A549 (cell line): ENCODE results near the gene SLC38A10. TPM values are rescaled to one million over a fixed set of nuclear protein-coding genes. Genes with fewer than 3 reads are reported as not detected.
A peak's percentile ranks its signal among the peaks of the same experiment; 100 is the strongest.

Experiments
- ATAC-seq, 2 experiments: fragments of 200-7000 bp in 1 of 2; fragments of >200 bp in 1 of 2; cut with Nextera tagmentation in 1 of 2; cut with Tn5 transposase in 1 of 2; 3 replicates each; pipeline versions ENCODE4 v1.8.0 to v1.9.1; 2018 to 2020; ENCODE audit warnings: mild to moderate bottlenecking in 1 of 2, moderate library complexity in 1 of 2
- CTCF ChIA-PET: fragments of 300-600 bp; sonication (Branson Sonifier 250); formaldehyde crosslinking; extraction: SDS; loops from one replicate; lab custom pipeline; 2021; ENCODE audit warnings: antibody characterized with exemption, inconsistent platforms; lab: Yijun Ruan, JAX
- POLR2A ChIA-PET: fragments of 350-600 bp; formaldehyde crosslinking; extraction: SDS; loops from one replicate; lab custom pipeline; 2021; ENCODE audit warnings: antibody characterized with exemption, inconsistent platforms; lab: Yijun Ruan, JAX
- DNase-seq, 2 experiments: peaks; one replicate each; pipeline versions ENCODE4 v3.0.0 to v3.0.0-alpha.2; 2011 to 2016; ENCODE audit warnings: low read depth in 1 of 2, low spot score in 1 of 2
- FAIRE-seq: peaks from 2 replicates; lab custom pipeline; 2011; peaks lifted over from hg19 to GRCh38; lab: Jason Lieb, UNC
- H3K27ac ChIP-seq, 2 experiments: fragments of >200 bp; sonication (Bioruptor Twin); formaldehyde crosslinking; 3 replicates each; pipeline ENCODE4 v1.5.1; 2016 to 2017
- H3K4me1 ChIP-seq: fragments of >200 bp; sonication (Bioruptor Twin); formaldehyde crosslinking; 3 replicates; pipeline ENCODE4 v1.6.1; 2016
- H3K4me2 ChIP-seq: fragments of >200 bp; sonication (Bioruptor Twin); formaldehyde crosslinking; 3 replicates; pipeline ENCODE4 v1.6.1; 2016
- H3K4me3 ChIP-seq: fragments of >200 bp; sonication (Bioruptor Twin); formaldehyde crosslinking; 3 replicates; pipeline ENCODE4 v1.5.1; 2016
- H3K9me3 ChIP-seq: fragments of >200 bp; sonication (Bioruptor Twin); formaldehyde crosslinking; 3 replicates; pipeline ENCODE4 v1.6.1; 2016
- BHLHE40 ChIP-seq: IDR thresholded peaks from 2 replicates; pipeline ENCODE4 v1.6.1; 2012; ENCODE audit warnings: low read depth, low read length, inconsistent platforms
- FOSB ChIP-seq: fragments of 250-450 bp; sonication (Bioruptor Pico); IDR thresholded peaks from 2 replicates; pipeline ENCODE4 v1.5.0; 2020; ENCODE audit warnings: mild to moderate bottlenecking, moderate library complexity
- FOXS1 ChIP-seq: fragments of 250-450 bp; sonication (Bioruptor Pico); IDR thresholded peaks from 2 replicates; pipeline ENCODE4 v1.5.0; 2020; ENCODE audit warnings: mild to moderate bottlenecking, moderate library complexity
- HEYL ChIP-seq: fragments of 250-450 bp; sonication (Bioruptor Pico); IDR thresholded peaks from 2 replicates; pipeline ENCODE4 v1.8.0; 2021; ENCODE audit warnings: mild to moderate bottlenecking, moderate library complexity
- HOXB13 ChIP-seq: fragments of 250-450 bp; sonication (Bioruptor Pico); IDR thresholded peaks from 2 replicates; pipeline ENCODE4 v1.5.0; 2020; ENCODE audit warnings: low read depth, mild to moderate bottlenecking, moderate library complexity
- HOXB5 ChIP-seq: fragments of 250-450 bp; sonication (Bioruptor Pico); IDR thresholded peaks from 2 replicates; pipeline ENCODE4 v1.5.0; 2020; ENCODE audit warnings: mild to moderate bottlenecking, moderate library complexity
- JUN ChIP-seq, 2 experiments: fragments of >200 bp; sonication (Bioruptor Twin); formaldehyde crosslinking; IDR thresholded peaks; 2 replicates in 1 of 2; 3 replicates in 1 of 2; pipeline ENCODE4 v1.6.1; 2016 to 2017
- JUNB ChIP-seq: fragments of >200 bp; sonication (Bioruptor Twin); formaldehyde crosslinking; IDR thresholded peaks from 2 replicates; pipeline ENCODE4 v1.6.1; 2016
- NFE2L2 ChIP-seq: fragments of 150-350 bp; conservative IDR thresholded peaks from 2 replicates; pipeline ENCODE4 v1.6.1; 2014; ENCODE audit warnings: low read length
- RAD21 ChIP-seq, 2 experiments: fragments of >200 bp in 1 of 2; sonication (Bioruptor Twin) in 1 of 2; formaldehyde crosslinking in 1 of 2; IDR thresholded peaks in 1 of 2; conservative IDR thresholded peaks in 1 of 2; 2 replicates in 1 of 2; 3 replicates in 1 of 2; pipeline ENCODE4 v1.6.1; 2012 to 2018; ENCODE audit warnings: inconsistent platforms in 1 of 2
- RARB ChIP-seq: fragments of 250-450 bp; sonication (Bioruptor Pico); IDR thresholded peaks from 2 replicates; pipeline ENCODE4 v1.8.0; 2021; ENCODE audit warnings: mild to moderate bottlenecking, moderate library complexity
- RNF2 ChIP-seq: fragments of 200-600 bp; sonication (generic); IDR thresholded peaks from 2 replicates; pipeline ENCODE4 v1.6.1; 2016; ENCODE audit warnings: low read depth, mild to moderate bottlenecking, antibody characterized with exemption, moderate library complexity, borderline replicate concordance
- TP53 ChIP-seq: fragments of 250-450 bp; sonication (Bioruptor Pico); IDR thresholded peaks from 2 replicates; pipeline ENCODE4 v1.5.0; 2021; ENCODE audit warnings: mild to moderate bottlenecking, moderate library complexity
- ZNF302 ChIP-seq: fragments of 250-450 bp; sonication (Bioruptor Pico); IDR thresholded peaks from 2 replicates; pipeline ENCODE4 v1.9.0; 2021; ENCODE audit warnings: inconsistent platforms, mild to moderate bottlenecking, moderate library complexity
- WGBS: methylation state at CpG from one replicate; pipeline ENCODE4 v1.1.6; 2017; ENCODE audit errors: missing lambda C conversion rate; 5-methylcytosine and 5-hydroxymethylcytosine counted together
- polyA plus RNA-seq, 4 experiments: library from polyadenylated mRNA; depleted of rRNA in 3 of 4; stranded (reverse); fragments of >200 nt; fragmentation: RNase III in 1 of 4; extraction: RNeasy Plus Mini Kit Qiagen cat#74134 plus additional on column Dnase treatment in 1 of 4; gene quantifications; 2 replicates in 3 of 4; 3 replicates in 1 of 4; pipeline ENCODE4 v1.2.3, GENCODE V29; 2011 to 2017
- TF ChIP-seq, protein P1 (sequence below): IDR thresholded peaks from 2 replicates; pipeline ENCODE4 v1.6.1; 2012; ENCODE audit warnings: low read depth, borderline replicate concordance
- TF ChIP-seq, protein P2 (sequence below): fragments of >200 bp; sonication (Bioruptor Twin); formaldehyde crosslinking; IDR thresholded peaks from 3 replicates; pipeline ENCODE4 v1.6.1; 2016
- TF ChIP-seq, protein P3 (sequence below): fragments of 250-450 bp; sonication (Bioruptor Pico); IDR thresholded peaks from 2 replicates; pipeline ENCODE4 v1.5.0; 2020; ENCODE audit warnings: low read depth, mild to moderate bottlenecking, moderate library complexity
- TF ChIP-seq, protein P4 (sequence below): fragments of 200-600 bp; sonication (generic); IDR thresholded peaks from 2 replicates; pipeline ENCODE4 v1.6.1; 2016; ENCODE audit warnings: antibody characterized with exemption, mild to moderate bottlenecking, moderate library complexity

Gene SLC38A10
- polyA plus RNA-seq, 2 of the 4 experiments (the other 2 are of a cell fraction): 35.8 to 67.4 TPM

DNA sequence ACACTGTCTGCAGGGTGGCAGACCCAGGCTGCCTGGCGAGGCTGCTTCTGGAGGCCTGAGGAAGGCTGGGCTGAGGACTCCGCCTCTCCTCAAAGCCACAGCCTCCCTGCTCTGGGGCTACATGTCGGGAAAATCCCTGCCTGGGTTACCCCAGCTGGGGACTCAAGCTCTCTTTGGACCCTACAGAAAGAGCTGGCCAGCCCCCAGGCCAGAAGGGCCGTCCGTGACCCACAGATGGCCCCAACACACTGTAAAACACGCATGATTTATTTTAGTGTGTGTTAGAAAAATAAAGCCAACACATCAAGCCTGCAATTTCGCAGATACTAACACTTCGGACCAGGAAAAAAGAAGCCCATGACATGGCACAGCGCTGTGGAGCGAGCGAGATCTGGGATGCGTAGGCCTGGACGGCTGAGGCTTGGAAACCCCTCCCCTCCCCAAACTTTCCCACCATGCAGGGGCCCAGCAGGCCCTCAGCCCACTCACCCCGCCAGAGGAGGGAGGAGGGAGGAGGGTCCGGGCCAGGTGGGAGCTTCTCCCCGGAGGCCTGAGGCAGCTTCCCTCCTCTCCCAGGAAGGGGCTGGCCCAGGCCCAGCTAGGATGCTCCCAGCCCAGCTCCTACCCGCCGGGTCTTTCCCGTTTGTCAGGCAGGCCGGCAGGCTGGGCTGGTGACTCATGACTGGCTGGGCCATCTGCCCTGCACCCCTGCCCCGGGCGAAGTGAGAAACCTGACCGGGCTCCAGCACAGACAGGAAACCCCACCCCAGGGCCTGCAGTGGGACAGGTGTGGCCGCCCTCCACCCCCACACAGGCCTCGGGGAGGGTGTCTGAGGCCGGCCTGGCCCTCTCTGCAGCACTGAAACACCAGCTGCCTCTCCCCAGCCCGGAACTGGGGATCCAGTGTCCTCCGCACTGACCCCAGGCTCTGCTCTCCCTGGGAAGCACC lies 34.1 kb upstream of the SLC38A10 start (continued):
- TF ChIP-seq JUNB: peak; percentile 53; the same call in 1 of the 2 replicates
- TF ChIP-seq RAD21 (conservative IDR thresholded peaks at IDR 0.05 in 1 of 2, IDR thresholded peaks at IDR 0.05 in 1 of 2): peak; percentile 24 to 40; a peak in 2 of 5 replicates

DNA sequence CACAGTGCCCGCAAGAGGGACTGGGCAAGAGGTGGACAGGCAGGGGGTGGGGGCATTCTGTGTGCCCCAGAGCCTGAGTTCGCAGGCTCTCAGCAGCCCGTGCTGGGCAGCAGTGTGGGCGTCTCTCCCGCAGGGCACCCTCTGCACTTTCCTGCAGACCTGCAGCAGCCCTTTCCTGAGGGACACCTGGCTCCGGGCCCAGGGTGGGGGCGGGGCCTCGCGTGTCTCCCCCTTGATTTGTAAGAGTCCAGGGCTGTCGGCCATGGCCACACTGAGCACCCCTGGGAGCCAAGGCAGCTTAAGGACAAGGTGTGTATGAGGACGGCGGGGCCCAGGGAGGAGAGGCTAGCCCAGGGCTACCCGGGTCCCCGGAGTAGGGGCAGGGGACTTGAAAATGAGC lies 33.4 kb upstream of the SLC38A10 start:
- FAIRE-seq (no peak), DNase-seq (no peak), ATAC-seq (peak; percentile 0 to 2; a peak in 3 of 6 replicates)
- WGBS: 82% methylated on average over 7 of the region's 14 CpGs
- TF ChIP-seq RNF2 (no peak), TP53 (CRISPR knock-in tag) (no peak), NFE2L2 (no peak), RARB (CRISPR knock-in tag) (no peak), FOSB (no peak), HOXB13 (CRISPR knock-in tag) (no peak), RAD21 (conservative IDR thresholded peaks at IDR 0.05 in 1 of 2, IDR thresholded peaks at IDR 0.05 in 1 of 2) (no peak), HEYL (CRISPR knock-in tag) (no peak)
- TF ChIP-seq, protein P1, sequence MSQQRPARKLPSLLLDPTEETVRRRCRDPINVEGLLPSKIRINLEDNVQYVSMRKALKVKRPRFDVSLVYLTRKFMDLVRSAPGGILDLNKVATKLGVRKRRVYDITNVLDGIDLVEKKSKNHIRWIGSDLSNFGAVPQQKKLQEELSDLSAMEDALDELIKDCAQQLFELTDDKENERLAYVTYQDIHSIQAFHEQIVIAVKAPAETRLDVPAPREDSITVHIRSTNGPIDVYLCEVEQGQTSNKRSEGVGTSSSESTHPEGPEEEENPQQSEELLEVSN: no peak
- TF ChIP-seq, protein P2, sequence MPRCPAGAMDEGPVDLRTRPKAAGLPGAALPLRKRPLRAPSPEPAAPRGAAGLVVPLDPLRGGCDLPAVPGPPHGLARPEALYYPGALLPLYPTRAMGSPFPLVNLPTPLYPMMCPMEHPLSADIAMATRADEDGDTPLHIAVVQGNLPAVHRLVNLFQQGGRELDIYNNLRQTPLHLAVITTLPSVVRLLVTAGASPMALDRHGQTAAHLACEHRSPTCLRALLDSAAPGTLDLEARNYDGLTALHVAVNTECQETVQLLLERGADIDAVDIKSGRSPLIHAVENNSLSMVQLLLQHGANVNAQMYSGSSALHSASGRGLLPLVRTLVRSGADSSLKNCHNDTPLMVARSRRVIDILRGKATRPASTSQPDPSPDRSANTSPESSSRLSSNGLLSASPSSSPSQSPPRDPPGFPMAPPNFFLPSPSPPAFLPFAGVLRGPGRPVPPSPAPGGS: no peak
- H3K4me3 ChIP-seq: peak overlapping the region; percentile 30; the same call in 1 of the 3 replicates
- CTCF ChIA-PET: interaction anchor here (1.1 to 11.4 kb wide), 15 partner anchors 10 to 238 kb away, joined by 3 to 158 read pairs (median 4); no protein-coding TSS in a partner anchor
- POLR2A ChIA-PET: interaction anchor here (1.4 to 1.7 kb wide), 2 partner anchors 17 to 91 kb away, joined by 9 to 17 read pairs; no protein-coding TSS in a partner anchor
- H3K9me3 ChIP-seq: no peaks in the 10 kb centered on the region
- peak overlapping the region; percentile 87 for H3K4me2 ChIP-seq
- H3K27ac ChIP-seq: peak overlapping the region; percentile 93 to 94
- H3K4me1 ChIP-seq: peaks cover 36% of the 10 kb centered on the region

DNA sequence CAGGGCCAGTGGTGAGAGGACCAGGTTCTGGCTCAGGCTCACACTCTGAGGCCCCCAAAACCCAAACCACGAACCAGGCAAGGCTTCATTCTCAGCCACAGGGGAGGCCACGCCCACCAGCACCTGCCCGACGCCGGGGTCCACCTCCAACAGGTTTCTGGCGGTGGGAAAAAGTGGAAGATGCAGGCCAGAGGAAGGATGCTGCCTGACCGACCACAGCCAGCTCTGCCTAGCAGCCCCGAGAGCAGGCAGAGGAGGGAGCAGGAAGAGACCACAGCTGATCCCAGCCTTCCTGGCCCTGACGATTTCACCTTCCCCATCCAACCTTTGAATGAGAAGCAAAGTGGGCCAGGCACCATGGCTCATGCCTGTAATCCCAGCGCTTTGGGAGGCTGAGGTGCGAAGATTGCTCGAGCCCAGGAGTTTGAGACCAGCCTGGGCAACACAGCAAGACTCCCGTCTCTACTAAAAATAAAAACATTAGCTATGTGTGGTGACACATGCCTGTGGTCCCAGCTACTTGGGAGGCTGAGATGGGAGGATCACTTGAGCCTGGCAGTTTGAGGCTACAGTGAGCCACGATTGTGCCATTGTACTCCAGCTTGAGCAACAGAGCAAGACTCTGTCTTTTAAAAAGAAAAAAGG lies 30.7 kb upstream of the SLC38A10 start:
- H3K4me2 ChIP-seq: no peak overlapping the region
- peaks cover 30% of the 10 kb centered on the region for H3K4me1 ChIP-seq
- no peaks in the 10 kb centered on the region for H3K9me3 ChIP-seq
- TF ChIP-seq, protein P3, sequence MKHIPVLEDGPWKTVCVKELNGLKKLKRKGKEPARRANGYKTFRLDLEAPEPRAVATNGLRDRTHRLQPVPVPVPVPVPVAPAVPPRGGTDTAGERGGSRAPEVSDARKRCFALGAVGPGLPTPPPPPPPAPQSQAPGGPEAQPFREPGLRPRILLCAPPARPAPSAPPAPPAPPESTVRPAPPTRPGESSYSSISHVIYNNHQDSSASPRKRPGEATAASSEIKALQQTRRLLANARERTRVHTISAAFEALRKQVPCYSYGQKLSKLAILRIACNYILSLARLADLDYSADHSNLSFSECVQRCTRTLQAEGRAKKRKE (CRISPR knock-in tag): no peak
- TF ChIP-seq JUN (IDR thresholded peaks at IDR 0.05) (no peak), FOXS1 (CRISPR knock-in tag) (no peak), BHLHE40 (no peak), HOXB5 (no peak), ZNF302 (CRISPR knock-in tag) (no peak)
- TF ChIP-seq, protein P4, sequence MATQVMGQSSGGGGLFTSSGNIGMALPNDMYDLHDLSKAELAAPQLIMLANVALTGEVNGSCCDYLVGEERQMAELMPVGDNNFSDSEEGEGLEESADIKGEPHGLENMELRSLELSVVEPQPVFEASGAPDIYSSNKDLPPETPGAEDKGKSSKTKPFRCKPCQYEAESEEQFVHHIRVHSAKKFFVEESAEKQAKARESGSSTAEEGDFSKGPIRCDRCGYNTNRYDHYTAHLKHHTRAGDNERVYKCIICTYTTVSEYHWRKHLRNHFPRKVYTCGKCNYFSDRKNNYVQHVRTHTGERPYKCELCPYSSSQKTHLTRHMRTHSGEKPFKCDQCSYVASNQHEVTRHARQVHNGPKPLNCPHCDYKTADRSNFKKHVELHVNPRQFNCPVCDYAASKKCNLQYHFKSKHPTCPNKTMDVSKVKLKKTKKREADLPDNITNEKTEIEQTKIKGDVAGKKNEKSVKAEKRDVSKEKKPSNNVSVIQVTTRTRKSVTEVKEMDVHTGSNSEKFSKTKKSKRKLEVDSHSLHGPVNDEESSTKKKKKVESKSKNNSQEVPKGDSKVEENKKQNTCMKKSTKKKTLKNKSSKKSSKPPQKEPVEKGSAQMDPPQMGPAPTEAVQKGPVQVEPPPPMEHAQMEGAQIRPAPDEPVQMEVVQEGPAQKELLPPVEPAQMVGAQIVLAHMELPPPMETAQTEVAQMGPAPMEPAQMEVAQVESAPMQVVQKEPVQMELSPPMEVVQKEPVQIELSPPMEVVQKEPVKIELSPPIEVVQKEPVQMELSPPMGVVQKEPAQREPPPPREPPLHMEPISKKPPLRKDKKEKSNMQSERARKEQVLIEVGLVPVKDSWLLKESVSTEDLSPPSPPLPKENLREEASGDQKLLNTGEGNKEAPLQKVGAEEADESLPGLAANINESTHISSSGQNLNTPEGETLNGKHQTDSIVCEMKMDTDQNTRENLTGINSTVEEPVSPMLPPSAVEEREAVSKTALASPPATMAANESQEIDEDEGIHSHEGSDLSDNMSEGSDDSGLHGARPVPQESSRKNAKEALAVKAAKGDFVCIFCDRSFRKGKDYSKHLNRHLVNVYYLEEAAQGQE: no peak
- no peak overlapping the region for H3K4me3 ChIP-seq
- WGBS: 76% methylated on average over 14 of the region's 14 CpGs
- POLR2A ChIA-PET: no interaction called here
- ATAC-seq (no peak), DNase-seq (no peak), FAIRE-seq (no peak)
- no peak overlapping the region for H3K27ac ChIP-seq
- CTCF ChIA-PET: interaction anchor here (0.6 to 11.4 kb wide), 4 partner anchors 9 to 159 kb away, joined by 3 to 158 read pairs (median 8); no protein-coding TSS in a partner anchor
